Measurements from ENCODE around the gene RPL22.

Gene RPL22

GRCh38 chr1:6177681-6178380 is 21.6 kb downstream of the RPL22 start:
- Histone ChIP-seq H3F3A (ENCODE audit: insufficient read depth, low read length) (no peaks in the 10 kb centered on the region), H3K4me1 (ENCODE audit: low read length) (no peaks in the 10 kb centered on the region), H2AFZ (ENCODE audit: low read length) (no peak overlapping the region), H3K27me3 (replicated peaks; ENCODE audit: insufficient read depth, low read length) (peaks cover 62% of the 10 kb centered on the region), H3K4me2 (ENCODE audit: low read depth, low read length) (no peak overlapping the region), H3K79me2 (ENCODE audit: low read length) (no peaks in the 10 kb centered on the region), H3K27ac (ENCODE audit: low read length) (no peak overlapping the region), H3K9me2 (replicated peaks; ENCODE audit: insufficient read depth, low read length) (no peaks in the 10 kb centered on the region), H3K9ac (ENCODE audit: low read length) (no peak overlapping the region), H3K9me3 (replicated peaks; ENCODE audit: insufficient read depth, low read length) (no peaks in the 10 kb centered on the region), H4K20me1 (ENCODE audit: insufficient read depth, low read length) (no peaks in the 10 kb centered on the region), H3K4me3 (ENCODE audit: low read length) (no peak overlapping the region), H3K36me3 (replicated peaks; ENCODE audit: insufficient read depth, low read length) (no peaks in the 10 kb centered on the region)
- DNase-seq, result no peak
- TF ChIP-seq CTCF (IDR thresholded peaks at IDR 0.05; ENCODE audit: low read length), result no peak
- no peak for TF ChIP-seq EZH2 (optimal IDR thresholded peaks at IDR 0.05; ENCODE audit: low read depth, low read length)
- no peak for TF ChIP-seq EZH2phosphoT487 (IDR thresholded peaks at IDR 0.05; ENCODE audit: low read length)

DNA sequence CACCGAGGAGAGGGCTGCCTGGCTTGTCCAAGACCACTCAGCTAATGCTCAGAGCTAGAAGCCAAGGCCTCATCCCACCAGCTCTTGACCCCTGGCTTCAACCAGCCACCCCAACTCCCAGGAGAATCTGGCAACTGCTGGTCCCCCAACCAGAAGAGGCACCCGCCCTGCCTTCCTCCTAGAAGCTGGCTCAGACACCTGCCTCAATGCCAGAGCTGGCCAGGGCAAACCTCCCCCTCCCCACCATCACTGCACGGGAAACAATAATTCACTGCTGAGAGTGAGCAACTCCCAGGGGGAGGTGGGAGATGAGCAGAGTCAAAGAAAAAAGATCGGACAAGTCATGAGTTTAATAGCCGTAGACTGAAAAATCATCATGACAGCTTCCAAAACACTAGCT is 22.6 kb downstream of the RPL22 start:
- no peaks in the 10 kb centered on the region for H3K36me3 ChIP-seq (replicated peaks; ENCODE audit: insufficient read depth, low read length)
- TF ChIP-seq EZH2 (optimal IDR thresholded peaks at IDR 0.05; ENCODE audit: low read depth, low read length), result no peak
- no peak for TF ChIP-seq CTCF (IDR thresholded peaks at IDR 0.05; ENCODE audit: low read length)
- no peak for TF ChIP-seq EZH2phosphoT487 (IDR thresholded peaks at IDR 0.05; ENCODE audit: low read length)
- DNase-seq, result no peak
- no peak overlapping the region for H3K4me2 ChIP-seq (ENCODE audit: low read depth, low read length)
- no peaks in the 10 kb centered on the region for H3K9me2 ChIP-seq (replicated peaks; ENCODE audit: insufficient read depth, low read length)
- H3K4me1 ChIP-seq (ENCODE audit: low read length), result no peaks in the 10 kb centered on the region
- H3K9ac ChIP-seq (ENCODE audit: low read length), result no peak overlapping the region
- H3K4me3 ChIP-seq (ENCODE audit: low read length), result no peak overlapping the region
- H3K27ac ChIP-seq (ENCODE audit: low read length), result no peak overlapping the region
- no peaks in the 10 kb centered on the region for H3K9me3 ChIP-seq (replicated peaks; ENCODE audit: insufficient read depth, low read length)
- H3F3A ChIP-seq (ENCODE audit: insufficient read depth, low read length), result no peaks in the 10 kb centered on the region
- no peaks in the 10 kb centered on the region for H4K20me1 ChIP-seq (ENCODE audit: insufficient read depth, low read length)
- peaks cover 72% of the 10 kb centered on the region for H3K27me3 ChIP-seq (replicated peaks; ENCODE audit: insufficient read depth, low read length)
- no peak overlapping the region for H2AFZ ChIP-seq (ENCODE audit: low read length)
- H3K79me2 ChIP-seq (ENCODE audit: low read length), result no peaks in the 10 kb centered on the region

DNA sequence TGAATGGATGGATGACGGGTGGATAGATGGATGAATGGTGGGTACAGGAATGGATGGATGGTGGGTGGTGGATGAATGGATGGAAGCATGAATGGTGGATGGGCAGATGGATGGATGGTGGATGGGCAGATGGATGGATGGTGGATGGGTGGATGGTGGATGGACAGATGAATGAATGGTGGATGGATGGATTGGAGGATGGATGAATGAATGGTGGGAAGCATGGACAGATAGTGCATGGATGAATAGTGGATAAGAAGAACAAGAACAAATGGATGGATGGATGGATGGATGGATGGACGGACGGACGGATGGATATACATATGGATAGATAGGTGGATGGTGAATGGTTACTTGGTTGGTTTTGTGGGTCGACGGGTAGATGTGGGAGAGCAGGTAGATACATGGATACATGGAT is 24.0 kb downstream of the RPL22 start:
- no peak overlapping the region for H3K4me3 ChIP-seq (ENCODE audit: low read length)
- no peaks in the 10 kb centered on the region for H3K9me2 ChIP-seq (replicated peaks; ENCODE audit: insufficient read depth, low read length)
- no peak overlapping the region for H3K27ac ChIP-seq (ENCODE audit: low read length)
- no peak overlapping the region for H2AFZ ChIP-seq (ENCODE audit: low read length)
- no peaks in the 10 kb centered on the region for H3K36me3 ChIP-seq (replicated peaks; ENCODE audit: insufficient read depth, low read length)
- no peak for DNase-seq
- H3K4me1 ChIP-seq (ENCODE audit: low read length), result no peaks in the 10 kb centered on the region
- no peak overlapping the region for H3K4me2 ChIP-seq (ENCODE audit: low read depth, low read length)
- TF ChIP-seq EZH2phosphoT487 (IDR thresholded peaks at IDR 0.05; ENCODE audit: low read length) (no peak), EZH2 (optimal IDR thresholded peaks at IDR 0.05; ENCODE audit: low read depth, low read length) (no peak), CTCF (IDR thresholded peaks at IDR 0.05; ENCODE audit: low read length) (no peak)
- peaks cover 73% of the 10 kb centered on the region for H3K27me3 ChIP-seq (replicated peaks; ENCODE audit: insufficient read depth, low read length)
- H3F3A ChIP-seq (ENCODE audit: insufficient read depth, low read length), result no peaks in the 10 kb centered on the region
- H3K9ac ChIP-seq (ENCODE audit: low read length), result no peak overlapping the region
- no peaks in the 10 kb centered on the region for H3K79me2 ChIP-seq (ENCODE audit: low read length)
- H4K20me1 ChIP-seq (ENCODE audit: insufficient read depth, low read length), result no peaks in the 10 kb centered on the region
- no peaks in the 10 kb centered on the region for H3K9me3 ChIP-seq (replicated peaks; ENCODE audit: insufficient read depth, low read length)

All from MM.1S (cell line).